H1 (cell line): ENCODE measurements around the gene VENTX. TPM values are rescaled to one million over a fixed set of nuclear protein-coding genes. Genes with fewer than 3 reads are reported as not detected.

Experiments used
- SIN3A ChIP-seq, 2 experiments: IDR thresholded peaks in 1 of 2; conservative IDR thresholded peaks in 1 of 2; 2 replicates each; pipeline ENCODE4 v1.6.1; 2011 to 2012; ENCODE audit warnings: low read length in 2 of 2, improper control_type of control experiment in 1 of 2, low read depth in 1 of 2, mild to moderate bottlenecking in 1 of 2
- polyA plus RNA-seq, 7 experiments: library from polyadenylated mRNA; depleted of rRNA in 3 of 7; stranded (reverse) in 5 of 7; unstranded in 2 of 7; fragments of >200 nt in 5 of 7; fragments of 200-250 nt in 2 of 7; gene quantifications; 1 replicate in 5 of 7; 2 replicates in 1 of 7; 4 replicates in 1 of 7; pipeline versions ENCODE4 v1.2.1 to v1.2.3, GENCODE V29; 2011 to 2013; ENCODE audit warnings: missing spikeins in 2 of 7, mixed read lengths in 2 of 7
- total RNA-seq: library from RNA; stranded (reverse); fragmentation: NEBNext Ultra II Directional; extraction: Animal tissue kit (Norgen Biotek cat#: 25700); gene quantifications from 2 replicates; pipeline ENCODE4 v1.2.1, GENCODE V29; 2021

Gene VENTX
- total and polyA plus RNA-seq, 2 of the 8 experiments (the other 6 are each of a cell fraction or from before 2014, with no cell fraction given) = 5.6 TPM

DNA sequence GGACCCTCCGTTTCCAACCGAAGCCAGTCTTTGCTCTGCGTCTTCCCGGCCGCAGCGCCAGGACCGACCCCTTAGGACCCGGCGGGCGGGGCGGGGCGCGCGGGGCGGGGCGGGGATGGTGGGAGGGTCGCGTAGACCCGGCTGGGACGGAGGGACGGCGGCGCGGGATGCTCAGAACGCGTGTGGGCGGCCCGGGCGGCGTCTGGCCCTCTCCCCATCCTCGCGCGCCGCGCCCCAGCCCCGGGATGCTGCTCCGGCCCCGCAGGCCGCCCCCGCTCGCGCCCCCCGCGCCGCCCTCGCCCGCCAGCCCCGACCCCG is 7.7 kb upstream of the VENTX start, which contains the start of gene UTF1 (continued):
- TF ChIP-seq SIN3A (conservative IDR thresholded peaks at IDR 0.05 in 1 of 2, IDR thresholded peaks at IDR 0.05 in 1 of 2; ENCODE audit: low read depth in 1 of 2, low read length in 2 of 2) = no peak
- TF ChIP-seq, all 59 proteins: peak for 0
